ENCODE data around the gene DISP1. TPM values are rescaled to one million over a fixed set of nuclear protein-coding genes. Genes with fewer than 3 reads are reported as not detected.

Gene DISP1
- total RNA-seq, 4 donors from 2014 or later = 1.8 to 6.7 (median 3.8) TPM

GRCh38 chr1:222821239-222821638 is 6.4 kb downstream of the DISP1 start:
- H3K27ac ChIP-seq = no peak overlapping the region
- no peak for TF ChIP-seq POLR2A (IDR thresholded peaks at IDR 0.05)
- TF ChIP-seq CTCF (IDR thresholded peaks at IDR 0.05) = no peak
- 94 to 95% methylated on average over 3 to 4 of the region's 4 CpGs for WGBS, 2 donors
- peaks cover 0 to 24% (median under 1%) of the 10 kb centered on the region in 3 donors for H3K4me1 ChIP-seq
- intact Hi-C loops (cut with DNase I) = no loop called here
- no peak overlapping the region for H3K4me3 ChIP-seq
- no peaks in the 10 kb centered on the region for H3K9me3 ChIP-seq
- no peak for DNase-seq
- H3K36me3 ChIP-seq = no peaks in the 10 kb centered on the region
- no peaks in the 10 kb centered on the region for H3K27me3 ChIP-seq

DNA sequence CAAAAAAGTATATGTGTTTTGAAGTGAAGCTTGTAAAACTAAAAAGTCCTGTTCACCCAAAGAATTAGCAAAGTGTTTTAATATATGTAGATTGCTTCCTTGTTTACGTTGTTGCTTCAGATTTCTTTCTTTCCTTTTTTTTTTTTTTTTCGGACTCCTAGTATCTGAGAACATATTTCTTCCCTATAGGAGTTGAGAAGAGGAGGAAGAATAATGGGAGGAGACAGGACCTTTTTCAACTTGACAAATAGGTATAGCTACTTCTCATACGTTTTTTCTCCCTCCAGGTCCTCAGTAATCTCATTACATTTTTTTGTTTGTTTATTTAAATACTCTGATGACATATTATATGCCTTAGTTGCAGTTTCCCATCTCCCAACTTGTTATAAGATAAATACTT is 8.9 kb downstream of the DISP1 start:
- WGBS, 2 donors = 61 to 74% methylated on average over 3 of the region's 3 CpGs
- TF ChIP-seq CTCF (IDR thresholded peaks at IDR 0.05) (no peak), POLR2A (IDR thresholded peaks at IDR 0.05) (no peak)
- Histone ChIP-seq H3K36me3 (no peaks in the 10 kb centered on the region), H3K4me3 (no peak overlapping the region), H3K4me1 (peaks cover 0 to 7% (median 0%) of the 10 kb centered on the region in 3 donors), H3K27ac (no peak overlapping the region), H3K9me3 (no peaks in the 10 kb centered on the region), H3K27me3 (no peaks in the 10 kb centered on the region)
- intact Hi-C loops (cut with DNase I) = no loop called here
- no peak for DNase-seq

GRCh38 chr1:222824641-222825040 is 9.8 kb downstream of the DISP1 start:
- Histone ChIP-seq H3K27ac (no peak overlapping the region), H3K36me3 (no peaks in the 10 kb centered on the region), H3K4me1 (peaks cover 0 to 7% (median 0%) of the 10 kb centered on the region in 3 donors), H3K27me3 (no peaks in the 10 kb centered on the region), H3K4me3 (no peak overlapping the region), H3K9me3 (no peaks in the 10 kb centered on the region)
- DNase-seq = no peak
- WGBS, 2 donors = 44 to 45% methylated on average over 3 of the region's 3 CpGs
- TF ChIP-seq POLR2A (IDR thresholded peaks at IDR 0.05) (no peak), CTCF (IDR thresholded peaks at IDR 0.05) (no peak)
- intact Hi-C loops (cut with DNase I) = no loop called here

- Histone ChIP-seq H3K4me1 (no peaks in the 10 kb centered on the region), H3K27ac (no peak overlapping the region), H3K27me3 (no peaks in the 10 kb centered on the region), H3K36me3 (no peaks in the 10 kb centered on the region), H3K9me3 (no peaks in the 10 kb centered on the region), H3K4me3 (no peak overlapping the region)
- DNase-seq = no peak
- TF ChIP-seq CTCF (IDR thresholded peaks at IDR 0.05) (no peak), POLR2A (IDR thresholded peaks at IDR 0.05) (no peak)
- intact Hi-C loops (cut with DNase I) = no loop called here
These were observed 14.1 kb downstream of the DISP1 start for GRCh38 chr1:222828939-222829338.

GRCh38 chr1:222829868-222830267 is 15.0 kb downstream of the DISP1 start:
- no peak for TF ChIP-seq CTCF (IDR thresholded peaks at IDR 0.05)
- TF ChIP-seq POLR2A (IDR thresholded peaks at IDR 0.05) = no peak

More at GRCh38 chr1:222829868-222830267, 15.0 kb downstream of the DISP1 start:
- Histone ChIP-seq H3K27me3 (no peaks in the 10 kb centered on the region), H3K9me3 (no peaks in the 10 kb centered on the region), H3K27ac (no peak overlapping the region), H3K4me1 (no peaks in the 10 kb centered on the region), H3K4me3 (no peak overlapping the region), H3K36me3 (no peaks in the 10 kb centered on the region)
- no peak for DNase-seq
- intact Hi-C loops (cut with DNase I) = no loop called here

All from esophagus squamous epithelium (tissue), 5 donors.